CD4-positive, alpha-beta memory T cell (primary cell): ENCODE data around the gene CAT. TPM values are rescaled to one million over a fixed set of nuclear protein-coding genes. Genes with fewer than 3 reads are reported as not detected.

Experiments used
- CTCF ChIA-PET: fragments of 350-600 bp; sonication (Branson Sonifier 250); formaldehyde crosslinking; loops from one replicate; lab custom pipeline; 2021; ENCODE audit warnings: inconsistent platforms; ENCODE audit not compliant: partially characterized antibody; lab: Charles Lee
- POLR2A ChIA-PET: fragments of 350-600 bp; sonication (Branson Sonifier 250); formaldehyde crosslinking; loops from one replicate; lab custom pipeline; 2021; ENCODE audit not compliant: partially characterized antibody; lab: Charles Lee
- DNase-seq, 5 donors: peaks; one replicate each; pipeline versions ENCODE4 v3.0.0 to v3.0.0-alpha.2; 2020 to 2022; ENCODE audit warnings: mixed read lengths in 1 of 5
- H3K27ac ChIP-seq: one replicate; pipeline ENCODE4 v1.7.0; 2013; ENCODE audit warnings: low read depth, low read length
- H3K27me3 ChIP-seq: 2 replicates; pipeline ENCODE4 v1.7.0; 2013; ENCODE audit warnings: mild to moderate bottlenecking, low read length, moderate library complexity; ENCODE audit not compliant: insufficient read depth
- H3K36me3 ChIP-seq: 2 replicates; pipeline ENCODE4 v1.7.0; 2013; ENCODE audit warnings: mild to moderate bottlenecking, low read length, moderate library complexity; ENCODE audit not compliant: insufficient read depth
- H3K4me1 ChIP-seq: 2 replicates; pipeline ENCODE4 v1.7.0; 2013; ENCODE audit warnings: mild to moderate bottlenecking, low read length, moderate library complexity; ENCODE audit not compliant: insufficient read depth
- H3K4me3 ChIP-seq, 2 donors: one replicate each; pipeline ENCODE4 v1.7.0; 2013; ENCODE audit warnings: low read length in 2 of 2, mild to moderate bottlenecking in 1 of 2
- H3K9me3 ChIP-seq, 2 donors: one replicate each; pipeline ENCODE4 v1.7.0; 2013; ENCODE audit warnings: low read length in 2 of 2, control low read depth in 1 of 2; ENCODE audit not compliant: control insufficient read depth in 1 of 2
- H3K27ac Mint-ChIP-seq, 7 donors: one replicate each; pipeline ENCODE4 v1.8.0; 2020 to 2021; ENCODE audit warnings: mixed read lengths in 7 of 7, mild to moderate bottlenecking in 6 of 7, inconsistent platforms in 3 of 7, moderate library complexity in 3 of 7
- H3K27me3 Mint-ChIP-seq, 2 donors: one replicate each; pipeline ENCODE4 v1.8.0; 2020 to 2021; ENCODE audit warnings: mixed read lengths in 2 of 2
- H3K36me3 Mint-ChIP-seq, 2 donors: one replicate each; pipeline ENCODE4 v1.8.0; 2020 to 2021; ENCODE audit warnings: mixed read lengths in 2 of 2, inconsistent platforms in 1 of 2, mild to moderate bottlenecking in 1 of 2
- H3K4me1 Mint-ChIP-seq, 4 donors: one replicate each; pipeline ENCODE4 v1.8.0; 2020 to 2021; ENCODE audit warnings: mixed read lengths in 4 of 4, mild to moderate bottlenecking in 1 of 4
- H3K4me3 Mint-ChIP-seq, 8 donors: one replicate each; pipeline ENCODE4 v1.8.0; 2020 to 2021; ENCODE audit warnings: mixed read lengths in 8 of 8, mild to moderate bottlenecking in 7 of 8, moderate library complexity in 6 of 8, inconsistent platforms in 3 of 8
- H3K9me3 Mint-ChIP-seq, 8 donors: one replicate each; pipeline ENCODE4 v1.8.0; 2020 to 2021; ENCODE audit warnings: mixed read lengths in 8 of 8, mild to moderate bottlenecking in 5 of 8, inconsistent platforms in 3 of 8, moderate library complexity in 1 of 8
- intact Hi-C: fragments of 100-400 bp; cut with micrococcal nuclease; formaldehyde crosslinking; loops from one replicate; pipeline ENCODE4 v1.15.1; 2023
- polyA plus RNA-seq, 2 donors: library from polyadenylated mRNA; unstranded; fragments of 300-500 nt; fragmentation: Illumina TruSeq; gene quantifications; one replicate each; pipeline ENCODE4 v1.2.3, GENCODE V29; 2021
- total RNA-seq, 2 experiments: library from RNA; stranded (reverse); gene quantifications; one replicate each; pipeline ENCODE4 v1.2.3, GENCODE V29; 2021

Gene CAT
- total and polyA plus RNA-seq, 4 experiments from 2014 or later: 35.1 to 156 (median 59.7) TPM

GRCh38 chr11:34433899-34434298, 4.8 kb upstream of the CAT start:
- Histone ChIP-seq H3K36me3 (no peaks in the 10 kb centered on the region), H3K27ac (no peak overlapping the region), H3K4me3 (no peak overlapping the region), H3K9me3 (no peaks in the 10 kb centered on the region), H3K27me3 (no peaks in the 10 kb centered on the region), H3K4me1 (peaks cover 10% of the 10 kb centered on the region)
- H3K36me3 Mint-ChIP-seq: peaks cover 0 to 3% of the 10 kb centered on the region in 2 donors
- H3K27me3 Mint-ChIP-seq: peaks cover 0 to 5% of the 10 kb centered on the region in 2 donors
- no peak for DNase-seq
- POLR2A ChIA-PET: no interaction called here
- H3K4me1 Mint-ChIP-seq: peaks cover 2 to 9% (median 6%) of the 10 kb centered on the region in 4 donors
- CTCF ChIA-PET: interaction anchor here (1.1 to 1.6 kb wide), 3 partner anchors 11 to 35 kb away, joined by 3 read pairs; no protein-coding TSS in a partner anchor
- H3K9me3 Mint-ChIP-seq: peaks cover 0 to 1% (median 0%) of the 10 kb centered on the region in 8 donors
- no peak overlapping the region for H3K27ac Mint-ChIP-seq
- intact Hi-C loops: loop anchor here (10.0 kb wide), 1 partner anchor 1231 kb away; the partner anchor contains the start of gene TRIM44
- H3K4me3 Mint-ChIP-seq: no peak overlapping the region

GRCh38 chr11:34437224-34438125, 1.3 kb upstream of the CAT start:
- peak overlapping the region in 1 of 7 donors; percentile 93 for H3K27ac Mint-ChIP-seq
- H3K27ac ChIP-seq: no peak overlapping the region

GRCh38 chr11:34439610-34440198, 970 bp downstream of the CAT start:
- Histone ChIP-seq H3K27me3 (no peaks in the 10 kb centered on the region), H3K9me3 (no peaks in the 10 kb centered on the region), H3K36me3 (no peaks in the 10 kb centered on the region), H3K27ac (peak overlapping the region; percentile 75), H3K4me3 (peak overlapping the region; percentile 52 to 90), H3K4me1 (peaks cover 28% of the 10 kb centered on the region)
- Mint-ChIP-seq H3K27ac (peak overlapping the region; percentile 93 to 98 (median 95)), H3K4me1 (peaks cover 27 to 42% (median 36%) of the 10 kb centered on the region in 4 donors), H3K27me3 (no peaks in the 10 kb centered on the region), H3K36me3 (peaks cover 4 to 9% of the 10 kb centered on the region in 2 donors), H3K9me3 (no peaks in the 10 kb centered on the region), H3K4me3 (peak overlapping the region; percentile 94 to 99 (median 98))
- DNase-seq: no peak
- intact Hi-C loops: loop anchor here (1.0 to 10.0 kb wide), 5 partner anchors 8 to 1938 kb away; partner anchors contain the start of genes APIP, PDHX and TRIM44
- ChIA-PET CTCF (interaction anchor here (1.1 kb wide), 1 partner anchor 266 kb away, joined by 3 read pairs; no protein-coding TSS in a partner anchor), POLR2A (interaction anchor here (0.7 to 1.8 kb wide), 4 partner anchors 9 to 388 kb away, joined by 4 to 10 read pairs (median 5); partner anchors contain the start of genes ABTB2 and CAPRIN1)

More at GRCh38 chr11:34437224-34438125, 1.3 kb upstream of the CAT start:
- Mint-ChIP-seq H3K4me1 (peaks cover 18 to 31% (median 24%) of the 10 kb centered on the region in 4 donors), H3K9me3 (no peaks in the 10 kb centered on the region), H3K36me3 (peaks cover 0 to 9% of the 10 kb centered on the region in 2 donors), H3K27me3 (peaks cover 0 to 3% of the 10 kb centered on the region in 2 donors), H3K4me3 (peak overlapping the region in 1 of 8 donors; percentile 99)
- H3K4me3 ChIP-seq: no peak overlapping the region
- H3K36me3 ChIP-seq: no peaks in the 10 kb centered on the region
- intact Hi-C loops: loop anchor here (1.0 to 10.0 kb wide), 6 partner anchors 79 to 1940 kb away; partner anchors contain the start of genes ABTB2, NAT10 and TRIM44
- ChIA-PET POLR2A (interaction anchor here (0.6 to 2.1 kb wide), 5 partner anchors 11 to 332 kb away, joined by 3 to 10 read pairs (median 9); partner anchors contain the start of genes ABTB2 and NAT10), CTCF (interaction anchor here (0.6 to 1.9 kb wide), 7 partner anchors 10 to 1752 kb away, joined by 3 to 6 read pairs (median 3); partner anchors contain the start of gene ABTB2)
- H3K27me3 ChIP-seq: no peaks in the 10 kb centered on the region
- peaks cover 28% of the 10 kb centered on the region for H3K4me1 ChIP-seq
- no peaks in the 10 kb centered on the region for H3K9me3 ChIP-seq
- no peak for DNase-seq

GRCh38 chr11:34441814-34442213, 3.1 kb downstream of the CAT start:
- H3K4me3 ChIP-seq: no peak overlapping the region
- DNase-seq: no peak
- H3K36me3 ChIP-seq: no peaks in the 10 kb centered on the region
- H3K4me1 Mint-ChIP-seq: peaks cover 31 to 50% (median 39%) of the 10 kb centered on the region in 4 donors
- ChIA-PET POLR2A (no interaction called here), CTCF (interaction anchor here (1.1 kb wide), 1 partner anchor 268 kb away, joined by 4 read pairs; no protein-coding TSS in a partner anchor)
- H3K27me3 Mint-ChIP-seq: no peaks in the 10 kb centered on the region
- no peak overlapping the region for H3K27ac Mint-ChIP-seq
- H3K9me3 ChIP-seq: no peaks in the 10 kb centered on the region
- H3K4me1 ChIP-seq: peaks cover 28% of the 10 kb centered on the region
- H3K27me3 ChIP-seq: no peaks in the 10 kb centered on the region
- intact Hi-C loops: no loop called here
- no peak overlapping the region for H3K27ac ChIP-seq
- no peaks in the 10 kb centered on the region for H3K9me3 Mint-ChIP-seq
- no peak overlapping the region for H3K4me3 Mint-ChIP-seq
- H3K36me3 Mint-ChIP-seq: peaks cover 7 to 9% of the 10 kb centered on the region in 2 donors

- no peaks in the 10 kb centered on the region for H3K27me3 Mint-ChIP-seq
- no peaks in the 10 kb centered on the region for H3K36me3 ChIP-seq
- H3K9me3 ChIP-seq: no peaks in the 10 kb centered on the region
- no peaks in the 10 kb centered on the region for H3K27me3 ChIP-seq
- no peak overlapping the region for H3K27ac ChIP-seq
- H3K36me3 Mint-ChIP-seq: peaks cover 7 to 9% of the 10 kb centered on the region in 2 donors
- H3K4me3 ChIP-seq: no peak overlapping the region
- POLR2A ChIA-PET: no interaction called here
- intact Hi-C loops: no loop called here
- H3K4me1 ChIP-seq: peaks cover 31% of the 10 kb centered on the region
- no peak overlapping the region for H3K4me3 Mint-ChIP-seq
- H3K4me1 Mint-ChIP-seq: peaks cover 38 to 59% (median 47%) of the 10 kb centered on the region in 4 donors
- H3K9me3 Mint-ChIP-seq: no peaks in the 10 kb centered on the region
- CTCF ChIA-PET: no interaction called here
- no peak overlapping the region for H3K27ac Mint-ChIP-seq
- DNase-seq: no peak
Observed at GRCh38 chr11:34443136-34443535, 4.4 kb downstream of the CAT start.

- H3K27ac ChIP-seq: no peak overlapping the region
- no peak overlapping the region for H3K27ac Mint-ChIP-seq
- no peak overlapping the region for H3K4me3 Mint-ChIP-seq
- H3K4me1 ChIP-seq: peaks cover 39% of the 10 kb centered on the region
- H3K4me1 Mint-ChIP-seq: peaks cover 43 to 59% (median 50%) of the 10 kb centered on the region in 4 donors
- H3K9me3 ChIP-seq: no peaks in the 10 kb centered on the region
- ChIA-PET POLR2A (no interaction called here), CTCF (interaction anchor here (1.2 kb wide), 1 partner anchor 11 kb away, joined by 3 read pairs; no protein-coding TSS in a partner anchor)
- H3K27me3 ChIP-seq: no peaks in the 10 kb centered on the region
- no peak overlapping the region for H3K4me3 ChIP-seq
- intact Hi-C loops: no loop called here
- no peaks in the 10 kb centered on the region for H3K9me3 Mint-ChIP-seq
- peaks cover 7 to 11% of the 10 kb centered on the region in 2 donors for H3K36me3 Mint-ChIP-seq
- DNase-seq: no peak
- H3K36me3 ChIP-seq: peaks cover 3% of the 10 kb centered on the region
- H3K27me3 Mint-ChIP-seq: no peaks in the 10 kb centered on the region
Observed at GRCh38 chr11:34444428-34444827, 5.7 kb downstream of the CAT start.
